Activated CD8-positive, alpha-beta T cell treated with anti-CD3 and anti-CD28 coated beads, Interleukin-2, amount 10 ng/mL, durations not matched to agents 7 days and 5 days (primary cell): ENCODE results near the gene AMZ1. TPM values are rescaled to one million over a fixed set of nuclear protein-coding genes. Genes with fewer than 3 reads are reported as not detected.

Experiments used
- ATAC-seq: fragments of 150-1000 bp; cut with Tn5 transposase; one replicate; pipeline ENCODE4 v1.10.0; 2021; ENCODE audit warnings: moderate library complexity
- CTCF ChIA-PET: fragments of 350-600 bp; sonication (Branson Sonifier 250); formaldehyde crosslinking; loops from one replicate; lab custom pipeline; 2021; ENCODE audit warnings: antibody characterized with exemption; lab: Charles Lee
- POLR2A ChIA-PET: fragments of 350-600 bp; sonication (Branson Sonifier 250); formaldehyde crosslinking; loops from one replicate; lab custom pipeline; 2021; ENCODE audit warnings: antibody characterized with exemption; lab: Charles Lee
- DNase-seq: peaks from one replicate; pipeline ENCODE4 v3.0.0-alpha.2; 2020
- H3K27ac Mint-ChIP-seq: one replicate; pipeline ENCODE4 v1.8.0; 2021; ENCODE audit warnings: mild to moderate bottlenecking, mixed read lengths
- H3K27me3 Mint-ChIP-seq: one replicate; pipeline ENCODE4 v1.8.0; 2021; ENCODE audit warnings: low read depth, mixed read lengths
- H3K36me3 Mint-ChIP-seq: one replicate; pipeline ENCODE4 v1.8.0; 2021; ENCODE audit warnings: low read depth, mixed read lengths
- H3K4me1 Mint-ChIP-seq: one replicate; pipeline ENCODE4 v1.8.0; 2021; ENCODE audit warnings: low read depth, mixed read lengths
- H3K4me3 Mint-ChIP-seq: one replicate; pipeline ENCODE4 v1.8.0; 2021; ENCODE audit warnings: mild to moderate bottlenecking, mixed read lengths
- H3K9me3 Mint-ChIP-seq: one replicate; pipeline ENCODE4 v1.8.0; 2022; ENCODE audit warnings: mixed read lengths; ENCODE audit not compliant: insufficient read depth
- total RNA-seq, 2 experiments: library from RNA; stranded (reverse); gene quantifications; one replicate each; pipeline ENCODE4 v1.2.3, GENCODE V29; 2021

AMZ1 gene
- total RNA-seq: not detected

- H3K4me1 Mint-ChIP-seq: peaks cover 22% of the 10 kb centered on the region
- H3K27ac Mint-ChIP-seq: no peak within 1 kb of the TSS
- peaks cover 46% of the 10 kb centered on the region for H3K27me3 Mint-ChIP-seq
- H3K9me3 Mint-ChIP-seq: no peaks in the 10 kb centered on the region
- ChIA-PET CTCF (interaction anchor here (0.8 to 1.6 kb wide), 2 partner anchors 22 to 131 kb away, joined by 4 to 8 read pairs; no protein-coding TSS in a partner anchor), POLR2A (no interaction called here)
- peak within 1 kb of the TSS; percentile 30 for H3K4me3 Mint-ChIP-seq
- no peak for DNase-seq
- H3K36me3 Mint-ChIP-seq: no peaks in the 10 kb centered on the region
- peak; percentile 10 for ATAC-seq
Observed at GRCh38 chr7:2687881-2688318, at the start of gene AMZ1. AMZ1 (plus strand) TSS chr7:2688202; CDS start chr7:2700452, 12,250 bp downstream.

GRCh38 chr7:2638224-2638991 lies 49.6 kb upstream of the AMZ1 start:
- no peak for DNase-seq
- no peaks in the 10 kb centered on the region for H3K9me3 Mint-ChIP-seq
- ATAC-seq: no peak
- peaks cover 13% of the 10 kb centered on the region for H3K4me1 Mint-ChIP-seq
- no peak overlapping the region for H3K4me3 Mint-ChIP-seq
- ChIA-PET CTCF (interaction anchor here (0.7 to 1.9 kb wide), 2 partner anchors 30 to 72 kb away, joined by 3 to 4 read pairs; no protein-coding TSS in a partner anchor), POLR2A (no interaction called here)
- H3K27ac Mint-ChIP-seq: no peak overlapping the region
- no peaks in the 10 kb centered on the region for H3K36me3 Mint-ChIP-seq
- no peaks in the 10 kb centered on the region for H3K27me3 Mint-ChIP-seq

GRCh38 chr7:2639181-2639681 lies 48.8 kb upstream of the AMZ1 start:
- Mint-ChIP-seq H3K27ac (no peak overlapping the region), H3K4me1 (peaks cover 13% of the 10 kb centered on the region), H3K9me3 (no peaks in the 10 kb centered on the region), H3K27me3 (no peaks in the 10 kb centered on the region), H3K4me3 (no peak overlapping the region), H3K36me3 (no peaks in the 10 kb centered on the region)
- ChIA-PET POLR2A (no interaction called here), CTCF (interaction anchor here (1.9 kb wide), 1 partner anchor 71 kb away, joined by 4 read pairs; no protein-coding TSS in a partner anchor)
- ATAC-seq: no peak
- no peak for DNase-seq

GRCh38 chr7:2639695-2640481 lies 48.1 kb upstream of the AMZ1 start:
- Mint-ChIP-seq H3K4me3 (no peak overlapping the region), H3K9me3 (no peaks in the 10 kb centered on the region), H3K4me1 (peaks cover 18% of the 10 kb centered on the region), H3K36me3 (no peaks in the 10 kb centered on the region), H3K27ac (no peak overlapping the region), H3K27me3 (no peaks in the 10 kb centered on the region)
- ChIA-PET POLR2A (no interaction called here), CTCF (interaction anchor here (1.9 kb wide), 1 partner anchor 70 kb away, joined by 4 read pairs; no protein-coding TSS in a partner anchor)
- DNase-seq: no peak
- ATAC-seq: no peak

GRCh38 chr7:2640482-2640830 lies 47.5 kb upstream of the AMZ1 start:
- peaks cover 22% of the 10 kb centered on the region for H3K4me1 Mint-ChIP-seq
- ATAC-seq (no peak), DNase-seq (no peak)
- H3K27me3 Mint-ChIP-seq: no peaks in the 10 kb centered on the region
- H3K27ac Mint-ChIP-seq: no peak overlapping the region
- H3K36me3 Mint-ChIP-seq: no peaks in the 10 kb centered on the region
- ChIA-PET CTCF (no interaction called here), POLR2A (no interaction called here)
- no peak overlapping the region for H3K4me3 Mint-ChIP-seq
- no peaks in the 10 kb centered on the region for H3K9me3 Mint-ChIP-seq

GRCh38 chr7:2640846-2641316 lies 47.1 kb upstream of the AMZ1 start:
- DNase-seq: no peak
- Mint-ChIP-seq H3K9me3 (no peaks in the 10 kb centered on the region), H3K4me3 (no peak overlapping the region), H3K27ac (no peak overlapping the region), H3K36me3 (no peaks in the 10 kb centered on the region), H3K4me1 (peaks cover 26% of the 10 kb centered on the region), H3K27me3 (no peaks in the 10 kb centered on the region)
- ChIA-PET POLR2A (no interaction called here), CTCF (interaction anchor here (5.8 kb wide), 1 partner anchor 69 kb away, joined by 34 read pairs; no protein-coding TSS in a partner anchor)
- no peak for ATAC-seq

- ATAC-seq: no peak
- no peak for DNase-seq
- H3K36me3 Mint-ChIP-seq: no peaks in the 10 kb centered on the region
- H3K27ac Mint-ChIP-seq: no peak overlapping the region
- no peak overlapping the region for H3K4me3 Mint-ChIP-seq
- peaks cover 33% of the 10 kb centered on the region for H3K4me1 Mint-ChIP-seq
- no peaks in the 10 kb centered on the region for H3K9me3 Mint-ChIP-seq
- H3K27me3 Mint-ChIP-seq: no peaks in the 10 kb centered on the region
- POLR2A ChIA-PET: no interaction called here
- CTCF ChIA-PET: interaction anchor here (5.8 kb wide), 1 partner anchor 68 kb away, joined by 34 read pairs; no protein-coding TSS in a partner anchor
Observed at GRCh38 chr7:2641406-2642393, 46.3 kb upstream of the AMZ1 start.

- Mint-ChIP-seq H3K4me1 (peaks cover 33% of the 10 kb centered on the region), H3K27ac (no peak overlapping the region), H3K4me3 (no peak overlapping the region), H3K36me3 (peaks cover 2% of the 10 kb centered on the region), H3K9me3 (no peaks in the 10 kb centered on the region), H3K27me3 (no peaks in the 10 kb centered on the region)
- POLR2A ChIA-PET: interaction anchor here (0.7 to 2.7 kb wide), 4 partner anchors 8 to 213 kb away, joined by 3 to 14 read pairs (median 8); partner anchors contain the start of gene TTYH3
- DNase-seq (peak; percentile 33), ATAC-seq (no peak)
- CTCF ChIA-PET: interaction anchor here (0.6 to 5.8 kb wide), 9 partner anchors 12 to 75 kb away, joined by 3 to 34 read pairs (median 4); partner anchors contain the start of gene TTYH3
Observed at GRCh38 chr7:2643386-2644219, 44.4 kb upstream of the AMZ1 start.

GRCh38 chr7:2644220-2644561 lies 43.8 kb upstream of the AMZ1 start:
- ChIA-PET POLR2A (interaction anchor here (0.7 to 2.7 kb wide), 4 partner anchors 9 to 213 kb away, joined by 3 to 14 read pairs (median 8); partner anchors contain the start of gene TTYH3), CTCF (interaction anchor here (0.6 to 5.8 kb wide), 7 partner anchors 13 to 75 kb away, joined by 3 to 34 read pairs (median 6); no protein-coding TSS in a partner anchor)
- peaks cover 2% of the 10 kb centered on the region for H3K36me3 Mint-ChIP-seq
- H3K27ac Mint-ChIP-seq: peak overlapping the region; percentile 95
- DNase-seq (no peak), ATAC-seq (no peak)
- H3K9me3 Mint-ChIP-seq: no peaks in the 10 kb centered on the region
- no peaks in the 10 kb centered on the region for H3K27me3 Mint-ChIP-seq
- H3K4me1 Mint-ChIP-seq: peaks cover 33% of the 10 kb centered on the region
- no peak overlapping the region for H3K4me3 Mint-ChIP-seq
